HG03064 (cell line): ENCODE measurements around the gene MRPS17.
"Not testable (repeated sequence)": the region's sequence is repeated elsewhere in the genome, so short reads cannot be mapped to it uniquely, and the experiment has no call there.

Source experiments
- ATAC-seq: cut with Tn5 transposase; IDR thresholded peaks from one replicate; pipeline ENCODE4 v1.9.1; 2021; ENCODE audit warnings: low read depth; ENCODE audit not compliant: unreplicated experiment

MRPS17 gene

DNA sequence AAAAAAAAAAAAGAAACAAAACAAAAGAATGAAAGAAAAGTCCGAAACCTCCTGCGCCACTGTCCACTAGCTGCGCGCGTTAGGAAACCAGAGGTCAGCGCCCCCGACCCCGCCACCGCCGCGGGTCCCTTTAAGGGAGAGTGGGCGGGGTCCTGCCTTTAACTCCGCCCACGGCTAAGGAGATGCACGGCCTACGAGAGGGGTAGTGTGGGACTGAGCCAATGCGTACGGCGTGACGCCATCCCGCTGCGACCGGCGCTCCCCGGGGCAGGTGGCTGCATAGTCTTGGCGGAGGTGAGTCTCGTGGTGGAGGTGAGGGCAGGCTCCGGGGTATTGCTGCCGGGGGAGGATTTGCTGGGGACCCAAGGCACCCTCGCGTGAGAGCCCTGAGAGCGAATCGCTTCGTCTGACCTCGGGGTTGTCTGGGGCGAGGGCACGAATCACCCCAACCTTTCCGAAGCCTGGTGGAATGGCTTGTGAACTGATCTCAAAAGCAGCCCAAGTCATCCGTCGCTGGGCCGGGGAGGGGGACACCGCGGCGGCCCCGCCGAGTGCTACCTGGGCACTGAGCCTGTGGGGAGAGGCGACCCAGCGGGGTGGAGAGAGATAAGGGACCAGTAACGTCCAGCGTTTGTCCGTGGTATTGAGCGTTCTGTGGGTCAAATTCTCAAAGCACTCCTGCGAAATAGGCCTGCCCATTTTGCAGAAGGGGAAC lies at the start of gene MRPS17:
Gene MRPS17 (plus strand): TSS at position 241 of the 715 bp plus-strand sequence. CDS start 1,319 bp downstream, outside the sequence.
- ATAC-seq: peak; percentile 100

DNA sequence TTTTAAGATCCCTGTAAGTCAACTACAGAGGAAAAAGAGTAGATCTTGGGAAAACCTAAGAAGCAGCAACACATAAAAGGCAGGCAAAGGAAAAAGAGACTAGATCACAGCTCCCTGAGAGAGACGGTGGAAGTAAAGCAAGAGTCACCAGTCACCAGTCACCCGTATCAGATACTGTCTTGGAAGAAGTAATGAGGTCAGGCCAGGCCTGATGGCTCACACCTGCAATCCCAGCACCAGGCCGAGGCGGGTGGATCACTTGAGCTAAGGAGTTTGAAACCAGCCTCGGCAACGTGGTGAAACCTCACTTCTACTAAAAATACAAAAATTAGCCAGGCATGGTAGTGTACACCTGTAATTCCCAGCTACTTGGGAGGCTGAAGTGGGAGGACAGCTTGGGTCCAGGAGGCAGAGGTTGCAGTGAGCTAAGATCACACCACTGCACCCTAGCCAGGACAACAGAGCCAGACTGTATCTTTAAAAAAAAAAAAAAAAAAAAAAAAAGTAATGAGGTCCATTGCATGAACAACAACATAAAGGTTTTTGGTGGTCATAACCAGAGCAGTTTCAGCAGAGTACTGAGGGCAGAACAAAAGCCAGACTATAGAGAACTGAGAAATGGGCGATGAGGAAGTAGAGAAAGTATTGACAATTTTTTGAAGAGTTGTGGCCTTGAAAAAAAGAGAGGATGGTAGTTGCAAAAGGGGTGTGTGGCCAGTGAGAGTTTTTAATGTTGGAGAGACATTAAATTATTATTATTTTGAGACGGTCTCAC lies 47.5 kb upstream of the MRPS17 start:
- peak; percentile 90 for ATAC-seq

DNA sequence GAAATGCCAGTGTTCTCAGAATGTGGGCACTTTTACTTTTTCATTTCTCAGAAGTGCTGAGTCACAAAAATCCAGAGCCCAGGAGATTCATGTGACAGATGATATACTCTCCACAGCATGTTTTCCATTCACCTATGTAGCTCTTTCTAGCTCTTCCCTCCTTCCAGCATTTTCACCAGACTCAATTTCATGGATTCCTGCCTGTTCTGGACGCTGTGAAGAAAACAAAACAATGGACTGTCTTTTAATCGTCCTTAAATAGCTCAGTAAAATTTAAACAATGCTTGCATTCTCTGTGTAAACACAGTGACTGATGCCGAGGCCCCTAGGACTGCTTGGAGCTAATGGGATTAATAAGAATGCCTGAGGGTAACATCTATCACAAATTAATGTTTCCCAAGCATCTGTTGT lies 38.9 kb upstream of the MRPS17 start:
- no peak for ATAC-seq

DNA sequence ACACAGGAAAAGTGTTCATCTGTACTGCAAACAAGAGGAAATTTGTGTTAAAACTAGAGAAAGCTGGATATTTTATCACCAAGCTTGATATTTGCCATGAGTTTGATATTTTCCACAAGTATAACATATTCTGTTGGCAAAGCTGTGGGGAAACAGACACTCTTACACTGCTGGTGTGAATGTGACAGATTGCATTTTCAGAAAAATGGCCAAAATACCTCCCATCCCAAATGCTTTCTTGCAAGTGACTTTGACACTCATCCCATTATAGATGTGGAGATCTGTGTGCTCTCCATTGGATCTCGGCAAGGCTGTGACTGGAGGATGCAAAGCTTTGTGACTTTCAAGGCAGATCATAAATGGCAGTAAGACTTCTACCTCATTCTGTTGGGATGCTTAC lies 33.9 kb upstream of the MRPS17 start:
- ATAC-seq: no peak

DNA sequence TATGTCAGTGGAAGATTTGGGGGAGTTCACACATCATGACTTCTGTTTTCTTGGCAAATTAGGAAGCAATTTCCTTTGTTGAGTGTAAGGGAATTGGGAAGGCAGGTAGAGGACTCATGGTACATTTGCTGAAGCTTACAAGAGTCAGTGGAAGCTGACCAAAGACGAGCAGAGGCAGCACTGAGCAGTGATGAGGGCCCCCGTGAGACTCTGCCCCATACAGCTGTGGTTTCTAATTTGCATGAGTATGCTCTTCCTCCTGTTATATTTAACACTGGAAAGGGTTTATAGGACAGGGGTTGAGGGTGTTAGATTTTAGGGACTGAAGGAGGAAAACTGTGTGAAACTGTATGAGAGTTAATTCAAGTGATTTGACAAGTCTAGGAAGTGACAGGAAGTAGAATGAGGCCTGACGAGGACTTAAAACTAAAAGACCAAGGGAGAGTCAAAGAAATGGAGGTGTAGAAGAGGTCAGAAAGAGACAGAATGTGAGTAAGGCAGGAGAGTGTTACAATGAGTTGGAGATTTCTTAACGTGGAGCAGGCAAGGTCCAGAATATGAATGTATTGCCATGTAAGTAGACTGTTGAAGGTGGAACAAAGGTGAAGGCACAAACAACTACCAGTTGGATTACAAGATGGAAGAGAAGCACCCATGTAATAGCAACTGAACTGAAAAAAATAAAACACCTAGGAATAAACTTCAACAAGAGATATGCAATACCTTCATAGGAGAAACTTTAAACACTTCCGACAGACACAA lies 23.5 kb upstream of the MRPS17 start:
- no peak for ATAC-seq

DNA sequence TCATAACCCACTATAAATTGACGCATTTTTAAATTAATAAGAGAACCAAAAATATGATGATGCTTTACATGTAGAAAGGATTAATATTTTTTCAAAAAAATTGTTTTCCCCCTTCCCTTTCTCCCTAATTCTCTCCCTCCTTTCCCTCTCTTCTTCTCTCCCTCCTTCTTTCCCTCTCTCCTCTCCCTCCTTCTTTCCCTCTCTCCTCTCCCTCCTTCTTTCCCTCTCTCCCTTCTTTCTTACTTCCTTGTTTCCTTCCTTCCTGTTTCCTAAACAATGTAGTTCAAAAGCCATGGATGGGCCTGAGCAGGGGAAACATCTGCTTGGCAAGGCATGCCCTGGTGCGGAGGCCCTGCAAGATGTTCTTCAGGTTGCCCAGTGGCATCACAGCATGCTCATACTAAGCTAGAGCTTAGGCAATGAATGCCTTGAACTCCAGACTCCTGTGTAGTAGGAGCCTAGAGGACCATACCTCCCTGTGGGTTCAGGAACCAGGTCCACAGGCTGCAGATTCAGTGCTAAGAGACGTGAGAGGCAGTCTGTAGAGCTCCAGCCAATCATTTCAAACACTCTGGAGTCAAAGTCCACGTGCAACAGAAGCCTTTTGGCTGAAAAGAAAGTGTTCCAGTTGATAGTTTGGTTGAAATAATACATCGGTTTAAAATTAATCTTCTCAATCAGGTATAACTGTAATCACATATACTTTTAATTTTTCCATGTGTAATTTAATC lies 20.1 kb upstream of the MRPS17 start:
- no peak for ATAC-seq

DNA sequence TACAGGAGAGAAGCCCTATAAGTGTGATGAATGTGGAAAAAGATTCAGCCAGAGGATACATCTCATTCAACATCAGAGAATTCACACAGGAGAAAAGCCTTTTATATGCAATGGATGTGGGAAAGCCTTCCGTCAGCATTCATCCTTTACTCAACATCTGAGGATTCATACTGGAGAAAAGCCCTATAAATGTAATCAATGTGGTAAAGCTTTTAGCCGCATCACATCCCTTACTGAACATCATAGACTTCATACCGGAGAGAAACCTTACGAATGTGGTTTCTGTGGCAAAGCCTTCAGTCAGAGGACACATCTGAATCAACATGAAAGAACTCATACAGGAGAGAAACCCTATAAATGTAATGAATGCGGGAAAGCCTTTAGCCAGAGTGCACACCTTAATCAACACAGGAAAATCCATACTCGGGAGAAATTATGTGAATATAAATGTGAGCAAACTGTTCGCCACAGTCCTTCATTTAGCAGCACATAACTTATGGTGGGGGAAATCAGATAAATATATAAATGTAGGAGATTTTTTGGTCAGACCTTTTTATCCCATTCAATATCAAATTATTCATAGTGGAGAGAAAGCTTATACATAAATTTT lies 12.1 kb upstream of the MRPS17 start:
- ATAC-seq: no peak

DNA sequence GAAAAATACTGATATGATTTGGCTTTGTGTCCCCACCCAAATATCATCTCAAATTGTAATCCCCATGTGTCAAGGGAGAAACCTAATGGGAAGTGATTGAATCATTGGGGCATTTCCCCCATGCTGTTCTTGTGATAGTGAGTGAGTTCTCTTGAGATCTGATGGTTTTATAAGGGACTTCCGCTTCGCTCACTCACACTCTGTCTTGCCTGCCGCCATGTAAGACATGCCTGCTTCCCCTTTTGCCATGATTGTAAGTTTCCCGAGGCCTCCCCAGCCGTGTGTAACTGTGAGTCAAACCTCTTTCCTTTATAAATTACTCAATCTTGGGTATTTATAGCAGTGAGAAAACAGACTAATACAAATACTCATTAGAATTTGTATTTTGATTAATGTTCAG lies 5.1 kb upstream of the MRPS17 start:
- no peak for ATAC-seq

DNA sequence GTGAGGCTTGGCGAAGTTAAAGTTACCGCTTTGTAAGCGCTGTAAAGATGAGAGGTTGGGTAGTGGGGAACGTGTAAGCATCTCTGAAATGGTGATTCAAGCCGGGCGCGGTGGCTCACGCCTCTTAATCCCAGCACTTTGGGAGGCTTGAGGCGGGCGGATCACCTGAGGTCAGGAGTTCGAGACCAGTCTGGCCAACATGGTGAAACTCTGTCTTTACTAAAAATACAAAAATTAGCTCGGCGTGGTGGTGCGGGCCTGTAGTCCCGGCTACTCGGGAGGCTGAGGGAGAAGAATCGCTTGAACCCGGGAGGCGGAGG lies 635 bp downstream of the MRPS17 start:
- ATAC-seq: not testable (repeated sequence)

DNA sequence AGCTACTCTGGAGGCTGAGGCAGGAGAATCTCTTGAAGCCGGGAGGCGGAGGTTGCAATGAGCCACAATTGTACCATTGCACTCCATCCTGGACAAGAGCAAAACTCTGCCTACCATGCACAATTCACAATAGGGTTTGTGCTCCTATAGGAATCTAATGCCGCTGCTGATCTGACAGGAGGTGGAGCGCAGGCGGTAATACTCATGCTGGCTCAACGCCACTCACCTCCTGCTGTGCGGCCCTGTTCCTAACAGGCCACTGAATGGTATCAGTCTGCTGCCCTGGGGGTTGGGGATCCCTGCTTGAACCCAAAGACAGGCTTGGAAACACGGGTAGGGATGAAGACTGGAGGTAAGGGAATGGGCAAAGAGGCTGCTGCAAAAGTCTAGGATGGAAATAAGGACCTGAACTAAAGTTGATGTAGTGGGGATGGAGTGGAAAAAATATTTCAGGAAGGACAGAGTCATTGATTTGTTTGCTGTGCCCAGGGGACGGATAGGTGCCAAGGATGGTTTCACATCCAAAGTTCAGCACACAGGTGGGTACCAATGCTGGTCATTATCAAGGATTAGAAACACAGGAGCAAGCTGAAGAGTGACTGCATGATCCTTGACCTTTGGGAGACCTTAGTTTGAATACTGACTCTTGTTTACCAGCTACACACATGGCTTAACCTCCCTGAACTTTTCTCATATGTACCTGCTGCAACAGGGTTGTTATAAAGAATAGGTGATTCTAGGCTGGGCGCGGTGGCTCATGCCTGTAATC lies 2.2 kb downstream of the MRPS17 start:
- no peak for ATAC-seq

DNA sequence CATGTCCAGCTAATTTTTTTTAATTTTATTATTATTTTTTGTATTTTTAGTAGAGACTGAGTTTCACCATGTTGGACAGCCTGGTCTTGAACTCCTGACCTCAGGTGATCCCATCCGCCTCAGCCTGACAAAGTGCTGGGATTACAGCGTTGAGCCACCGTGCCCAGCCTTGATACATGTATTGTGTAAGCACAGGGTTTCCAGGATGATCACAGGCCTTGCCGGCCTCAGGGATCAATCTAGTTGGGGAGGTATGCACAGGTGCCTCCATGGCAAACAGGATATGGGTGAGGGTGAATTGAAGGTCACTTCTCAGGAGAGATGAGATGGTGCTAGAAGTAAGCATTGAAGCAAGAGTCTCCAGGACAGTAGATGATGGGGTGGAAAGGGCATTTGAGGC lies 5.5 kb downstream of the MRPS17 start:
- ATAC-seq: no peak

DNA sequence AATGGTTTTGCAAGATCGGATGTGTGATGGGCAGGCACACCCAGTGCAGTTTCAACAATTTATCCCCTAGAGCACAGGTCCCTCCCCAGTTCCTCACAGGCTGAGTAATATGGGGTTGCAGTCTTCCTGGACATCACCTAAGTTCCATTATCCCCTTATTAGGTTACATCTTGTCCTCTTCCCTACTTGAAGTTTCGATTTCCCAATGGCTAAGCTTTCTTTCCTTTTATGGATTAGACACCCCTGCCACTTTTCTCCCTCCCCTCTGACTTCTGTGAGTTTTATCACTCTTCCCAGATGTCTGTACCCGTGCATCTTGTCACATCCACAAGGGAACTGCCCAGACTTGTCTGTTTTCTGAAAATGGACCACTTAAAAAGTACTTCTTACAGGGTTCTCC lies 10.3 kb downstream of the MRPS17 start:
- no peak for ATAC-seq

DNA sequence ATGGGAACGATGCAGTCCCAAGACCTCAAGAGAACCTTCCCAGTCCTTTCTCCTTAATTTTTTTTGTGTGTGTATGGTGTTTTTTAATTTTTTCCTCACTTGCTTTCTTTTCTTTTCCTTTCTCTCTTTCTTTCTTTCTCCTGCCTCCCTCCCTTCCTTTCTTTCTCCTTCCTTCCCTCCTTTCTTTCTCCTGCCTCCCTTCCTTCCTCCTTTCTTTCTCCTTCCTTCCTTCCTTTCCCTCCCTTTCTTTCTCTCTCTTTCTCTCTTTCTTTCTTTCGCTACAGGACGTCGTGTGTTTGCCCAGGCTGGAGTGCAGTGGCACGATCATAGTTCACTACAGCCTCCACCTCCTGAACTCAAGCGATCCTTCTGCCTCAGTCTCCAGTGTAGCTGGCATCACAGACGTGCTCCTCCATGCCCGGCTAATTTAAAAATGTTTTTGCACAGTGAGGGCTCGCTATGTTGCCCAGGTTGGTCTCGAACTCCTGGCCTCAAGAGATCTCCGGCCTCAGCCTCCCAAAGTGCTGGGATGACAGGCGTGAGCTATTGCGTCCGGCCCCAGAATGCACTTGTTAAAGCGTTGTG lies 12.0 kb downstream of the MRPS17 start:
- no peak for ATAC-seq

DNA sequence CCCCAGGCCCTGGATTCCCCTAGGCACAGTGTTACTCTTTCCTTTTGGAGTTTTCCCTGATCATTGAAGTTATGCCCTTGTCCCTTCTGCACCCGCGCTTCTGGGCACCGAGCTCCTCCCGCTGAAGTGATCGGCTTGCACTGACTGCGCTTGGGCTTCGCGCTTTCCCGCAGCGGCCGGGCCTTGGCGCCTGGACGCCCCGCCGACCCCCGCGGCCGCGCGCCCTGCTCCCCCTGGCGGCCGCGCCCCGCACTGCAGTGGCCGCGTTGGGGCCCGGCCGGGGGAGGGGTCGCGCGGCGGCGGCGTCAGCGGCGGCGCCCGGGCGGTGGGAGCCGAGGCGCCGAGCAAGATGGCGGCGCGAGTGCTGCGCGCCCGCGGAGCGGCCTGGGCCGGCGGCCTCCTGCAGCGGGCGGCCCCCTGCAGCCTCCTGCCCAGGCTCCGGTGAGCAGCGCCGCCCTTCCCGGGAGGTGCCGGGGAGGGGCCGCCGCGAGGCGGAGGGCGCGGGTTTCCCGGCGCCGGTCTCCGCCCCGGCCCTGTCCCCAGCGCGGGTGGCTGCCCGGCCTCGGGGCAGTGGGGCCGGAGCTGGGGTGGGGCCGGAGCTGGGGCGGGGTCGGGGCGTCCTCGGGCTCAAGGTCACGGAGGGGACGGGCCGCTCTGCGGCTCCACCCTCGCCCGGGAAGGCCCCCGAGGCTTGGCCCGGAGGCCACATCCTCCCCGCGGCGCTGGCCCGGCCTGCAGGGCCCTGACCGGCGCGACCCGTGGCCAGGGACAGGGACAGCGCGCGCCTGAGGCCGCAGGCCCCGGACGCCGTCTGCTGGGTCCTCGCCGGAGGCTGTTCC lies 12.8 kb downstream of the MRPS17 start, which contains the start of gene NIPSNAP2:
Gene NIPSNAP2 (plus strand): TSS at position 325 of the 839 bp plus-strand sequence. CDS start 25 bp downstream, at position 350.
- ATAC-seq: peak; percentile 79

DNA sequence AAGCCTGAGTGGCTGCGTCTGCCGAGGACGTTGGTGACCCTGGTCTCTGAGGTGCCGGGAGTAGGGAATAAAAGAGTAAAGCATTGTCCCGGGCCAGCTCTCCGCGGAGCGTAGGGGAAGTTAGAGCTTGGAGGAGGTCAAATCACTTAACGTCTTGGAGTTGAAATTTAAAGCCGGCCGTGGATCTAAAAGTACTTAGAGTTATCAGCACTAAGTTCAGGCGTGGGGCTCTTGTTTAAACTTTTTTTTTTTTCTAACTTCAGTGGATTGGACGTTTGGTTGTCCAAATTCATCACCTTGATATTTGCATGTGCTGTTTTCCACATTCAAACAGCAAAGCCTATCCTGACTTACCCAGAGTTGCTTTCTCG lies 13.4 kb downstream of the MRPS17 start:
- no peak for ATAC-seq

DNA sequence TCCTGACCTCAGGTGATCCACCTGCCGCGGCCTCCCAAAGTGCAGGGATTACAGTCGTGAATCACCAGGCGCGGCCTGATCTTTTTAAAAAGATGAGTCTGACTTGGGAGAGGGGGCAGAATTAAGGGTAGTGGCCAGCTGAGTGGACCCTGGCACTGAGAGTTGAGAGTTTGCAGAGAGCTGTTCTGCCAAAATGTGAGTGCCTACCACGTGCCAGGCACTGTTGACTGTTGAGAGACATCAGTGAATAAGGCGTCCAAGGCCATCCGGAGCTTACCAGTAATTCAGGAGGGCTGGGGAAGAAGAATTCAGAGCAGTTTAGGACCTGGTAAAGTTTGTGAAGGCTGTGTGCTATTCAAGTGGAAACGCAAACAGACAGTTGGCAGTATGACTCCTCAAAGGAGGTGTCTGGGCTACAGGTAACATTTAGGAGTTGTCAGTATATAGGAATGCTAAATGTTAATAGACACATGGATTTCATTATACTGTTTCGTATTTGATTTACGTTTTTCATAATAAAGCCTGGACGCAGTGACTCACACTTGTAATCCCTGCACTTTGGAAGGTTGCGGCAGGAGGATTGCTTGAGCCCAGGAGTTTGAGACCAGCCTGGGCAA lies 14.2 kb downstream of the MRPS17 start:
- ATAC-seq: no peak

DNA sequence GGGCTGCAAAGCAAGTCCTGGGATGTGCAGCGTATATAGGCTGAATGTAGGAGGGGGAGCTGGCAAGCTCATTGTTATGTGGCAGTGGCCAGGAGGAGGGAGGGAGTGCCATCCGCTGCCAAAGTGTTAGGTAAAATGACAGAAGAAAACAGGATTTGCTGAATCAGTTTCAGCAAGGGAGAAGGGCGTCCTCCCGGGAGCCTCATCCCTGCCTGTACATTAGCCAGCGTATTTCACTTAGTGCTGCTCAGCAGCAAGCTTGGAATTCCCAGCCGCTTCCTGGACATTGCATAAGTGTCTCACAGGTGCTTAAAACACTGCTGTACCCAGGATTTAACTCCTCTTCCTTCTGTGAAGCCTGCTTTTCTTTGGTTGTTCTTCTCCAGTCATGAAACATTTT lies 15.2 kb downstream of the MRPS17 start:
- no peak for ATAC-seq

DNA sequence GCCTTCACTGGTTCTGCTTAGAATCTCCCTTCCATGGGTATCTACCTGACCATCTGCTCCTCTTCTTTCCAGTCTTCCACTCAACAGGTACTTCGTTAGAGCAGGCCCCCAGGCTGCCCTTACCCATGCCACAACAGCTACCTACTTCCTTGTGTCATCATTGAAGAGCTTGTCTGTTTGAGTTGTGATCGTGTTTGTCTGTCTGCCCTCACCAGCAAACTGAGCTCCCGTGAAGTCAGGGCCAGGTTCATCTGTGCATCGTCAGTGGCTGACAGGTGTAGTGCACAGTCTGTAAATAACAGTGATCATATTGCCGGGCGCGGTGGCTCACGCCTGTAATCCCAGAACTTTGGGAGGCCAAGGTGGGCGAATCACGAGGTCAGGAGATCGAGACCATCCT lies 17.7 kb downstream of the MRPS17 start:
- ATAC-seq: no peak
